Panc1 (cell line): ENCODE results near the gene LANCL2. TPM values are rescaled to one million over a fixed set of nuclear protein-coding genes. Genes with fewer than 3 reads are reported as not detected.

Experiments used
- ATAC-seq: fragments of 200-7000 bp; cut with Tn5 transposase; 2 replicates; pipeline ENCODE4 v1.9.1; 2020; ENCODE audit warnings: mild to moderate bottlenecking, moderate library complexity
- BruUV-seq: library from RNA; stranded (reverse); fragments of 400-500 nt; replicated peaks from 2 replicates; lab custom pipeline; 2021; lab: Mats Ljungman, UMichigan
- CTCF ChIA-PET: fragments of 300-600 bp; sonication (Branson Sonifier 250); formaldehyde crosslinking; loops from one replicate; lab custom pipeline; 2022; ENCODE audit warnings: antibody characterized with exemption; lab: Charles Lee
- POLR2A ChIA-PET: fragments of 300-600 bp; sonication (Branson Sonifier 250); formaldehyde crosslinking; loops from one replicate; lab custom pipeline; 2022; ENCODE audit warnings: antibody characterized with exemption; lab: Charles Lee
- DNase-seq: peaks from one replicate; pipeline ENCODE4 v3.0.0-alpha.2; 2010; ENCODE audit warnings: low read depth, low spot score
- H3K27ac ChIP-seq: 2 replicates; pipeline ENCODE4 v1.5.1; 2011; ENCODE audit warnings: mild to moderate bottlenecking, low read length, inconsistent platforms
- H3K27me3 ChIP-seq: fragments of 200-500 bp; sonication (Bioruptor generic); 2 replicates; pipeline ENCODE4 v1.6.0; 2014; ENCODE audit warnings: low read length, inconsistent platforms; ENCODE audit not compliant: control insufficient read depth, insufficient read depth
- H3K36me3 ChIP-seq: fragments of 200-500 bp; sonication (Bioruptor generic); 2 replicates; pipeline ENCODE4 v1.5.1; 2014; ENCODE audit warnings: inconsistent platforms, mild to moderate bottlenecking, low read length, moderate library complexity; ENCODE audit not compliant: control insufficient read depth, insufficient read depth
- H3K4me1 ChIP-seq: 2 replicates; pipeline ENCODE4 v1.5.1; 2011; ENCODE audit warnings: inconsistent platforms, mild to moderate bottlenecking, low read length, moderate library complexity; ENCODE audit not compliant: control insufficient read depth, insufficient read depth
- H3K4me3 ChIP-seq, 2 experiments: 2 replicates each; pipeline ENCODE4 v1.5.1; 2011 to 2012; ENCODE audit warnings: low read depth in 2 of 2, low read length in 2 of 2, mild to moderate bottlenecking in 2 of 2, inconsistent platforms in 1 of 2, moderate library complexity in 1 of 2
- H3K9me3 ChIP-seq: fragments of 200-500 bp; sonication (Bioruptor generic); 2 replicates; pipeline ENCODE4 v1.5.1; 2014; ENCODE audit warnings: low read depth, mild to moderate bottlenecking, inconsistent platforms, low read length, moderate library complexity; ENCODE audit not compliant: control insufficient read depth, insufficient read depth
- CTCF ChIP-seq: fragments of 450-650 bp; IDR thresholded peaks from 2 replicates; pipeline ENCODE4 v1.5.1; 2017; ENCODE audit warnings: mild to moderate bottlenecking
- REST ChIP-seq, 2 experiments: IDR thresholded peaks; 2 replicates each; pipeline ENCODE4 v1.6.1; 2011 to 2012; ENCODE audit warnings: low read depth in 2 of 2, control low read depth in 1 of 2, low read length in 1 of 2, mild to moderate bottlenecking in 1 of 2, moderate library complexity in 1 of 2; ENCODE audit not compliant: insufficient read depth in 1 of 2
- SIN3A ChIP-seq: IDR thresholded peaks from 2 replicates; pipeline ENCODE4 v1.6.1; 2012; ENCODE audit warnings: low read depth, mild to moderate bottlenecking, low read length, moderate library complexity, borderline replicate concordance; ENCODE audit not compliant: insufficient read depth
- TCF7L2 ChIP-seq: IDR thresholded peaks from 2 replicates; pipeline ENCODE4 v1.6.1; 2011; ENCODE audit warnings: mild to moderate bottlenecking, low read depth, low read length, inconsistent platforms
- in situ Hi-C: cut with HindIII; loops from 2 replicates; pipeline ENCODE4 v1.10.0; 2016; ENCODE audit warnings: low sequenced_read_pairs, low pct_unique_long_range_greater_than_20kb
- intact Hi-C: fragments of 100-400 bp; cut with micrococcal nuclease; formaldehyde crosslinking; loops from one replicate; pipeline ENCODE4 v1.10.0; 2022; ENCODE audit not compliant: unreplicated experiment
- total RNA-seq: library from RNA; stranded (reverse); gene quantifications from one replicate; pipeline ENCODE4 v1.2.1, GENCODE V29; 2021; ENCODE audit not compliant: unreplicated experiment

The LANCL2 gene
- total RNA-seq, 1 experiment from 2014 or later = 30.6 TPM

DNA sequence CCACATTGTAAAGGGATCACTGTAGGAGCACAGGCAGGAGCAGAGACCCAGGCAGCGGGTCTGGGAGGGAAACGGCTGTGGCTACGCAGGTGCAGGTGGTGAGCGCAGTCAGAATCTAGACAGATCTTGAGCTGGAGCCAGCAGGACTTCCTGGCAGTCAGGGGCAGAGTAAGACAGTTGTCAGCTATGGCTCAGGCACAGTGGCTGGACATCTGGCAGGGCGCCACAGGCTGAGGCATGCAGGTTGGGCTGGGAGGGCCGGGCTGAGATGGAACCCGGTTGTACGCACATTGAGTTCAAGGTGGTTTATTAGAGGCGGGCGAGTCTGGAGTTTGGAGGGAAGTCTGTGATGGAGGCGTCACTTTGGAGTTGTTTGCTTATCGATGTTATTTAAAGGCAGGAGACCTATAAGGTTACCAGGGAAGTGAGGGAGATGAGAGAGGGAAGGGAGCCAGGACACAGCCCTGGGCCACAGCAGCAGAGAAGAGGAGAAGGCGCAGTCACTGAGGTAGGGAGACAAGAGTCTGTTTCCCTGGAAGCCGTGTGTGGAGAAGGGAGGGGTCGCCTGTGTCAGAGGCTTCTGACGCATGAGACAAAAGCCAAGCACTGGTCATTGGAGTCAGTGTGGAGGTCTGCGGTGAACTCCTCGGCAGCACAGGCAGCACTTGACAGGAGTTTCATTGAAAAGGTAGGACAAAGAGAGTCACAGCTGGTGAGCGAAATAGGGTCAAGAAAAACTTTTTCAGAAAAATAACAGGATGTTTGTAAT is 73.8 kb downstream of the LANCL2 start:
- no peak overlapping the region for H3K4me3 ChIP-seq
- ChIA-PET CTCF (no interaction called here), POLR2A (no interaction called here)
- in situ Hi-C loops (no loop called here), intact Hi-C loops (loop anchor here (10.0 kb wide), 1 partner anchor 156 kb away; no protein-coding TSS in a partner anchor)
- no TSS peak for BruUV-seq
- no peak for ATAC-seq
- DNase-seq = no peak
- no peaks in the 10 kb centered on the region for H3K4me1 ChIP-seq
- H3K9me3 ChIP-seq = no peaks in the 10 kb centered on the region
- H3K27ac ChIP-seq = no peak overlapping the region
- H3K36me3 ChIP-seq = no peaks in the 10 kb centered on the region
- TF ChIP-seq SIN3A = no peak
- no peaks in the 10 kb centered on the region for H3K27me3 ChIP-seq

- POLR2A ChIA-PET = no interaction called here
- no TSS peak for BruUV-seq
These were observed 74.5 kb downstream of the LANCL2 start for GRCh38 chr7:55439627-55440026.

More at GRCh38 chr7:55439627-55440026, 74.5 kb downstream of the LANCL2 start:
- DNase-seq = no peak
- ATAC-seq = no peak
- intact Hi-C loops (loop anchor here (10.0 kb wide), 1 partner anchor 155 kb away; no protein-coding TSS in a partner anchor), in situ Hi-C loops (no loop called here)
- no peaks in the 10 kb centered on the region for H3K4me1 ChIP-seq
- no peaks in the 10 kb centered on the region for H3K9me3 ChIP-seq
- no peaks in the 10 kb centered on the region for H3K27me3 ChIP-seq
- H3K36me3 ChIP-seq = no peaks in the 10 kb centered on the region
- CTCF ChIA-PET = no interaction called here
- H3K4me3 ChIP-seq = no peak overlapping the region
- TF ChIP-seq REST (IDR thresholded peaks at IDR 0.05; ENCODE audit: insufficient read depth in 1 of 2, low read depth in 2 of 2, low read length in 1 of 2) = no peak
- TF ChIP-seq TCF7L2 = no peak
- no peak for TF ChIP-seq CTCF
- no peak for TF ChIP-seq SIN3A
- H3K27ac ChIP-seq = no peak overlapping the region
